ENCODE data around the gene SLC34A3.

SLC34A3 gene

GRCh38 chr9:137211532-137211931 is 19.2 kb upstream of the SLC34A3 start:
- DNase-seq (ENCODE audit: insufficient read length), result no peak
- FAIRE-seq, result peak; percentile 17
- TF ChIP-seq POLR2A (IDR thresholded peaks at IDR 0.05; ENCODE audit: low read depth, low read length) (peak; percentile 15; the same call in 1 of the 2 replicates), TAF1 (IDR thresholded peaks at IDR 0.05; ENCODE audit: borderline replicate concordance, low read depth, low read length) (no peak)

GRCh38 chr9:137212520-137212919 is 18.2 kb upstream of the SLC34A3 start:
- TF ChIP-seq POLR2A (IDR thresholded peaks at IDR 0.05; ENCODE audit: low read depth, low read length) (no peak), POLR2AphosphoS5 (IDR thresholded peaks at IDR 0.05; ENCODE audit: low read depth, low read length) (no peak), TAF1 (IDR thresholded peaks at IDR 0.05; ENCODE audit: borderline replicate concordance, low read depth, low read length) (no peak)
- FAIRE-seq (no peak), DNase-seq (ENCODE audit: insufficient read length) (no peak)

GRCh38 chr9:137213160-137214060 is 17.3 kb upstream of the SLC34A3 start:
- FAIRE-seq (no peak), DNase-seq (ENCODE audit: insufficient read length) (no peak)
- TF ChIP-seq POLR2AphosphoS5 (IDR thresholded peaks at IDR 0.05; ENCODE audit: low read depth, low read length), result no peak
- TF ChIP-seq POLR2A (IDR thresholded peaks at IDR 0.05; ENCODE audit: low read depth, low read length), result no peak
- no peak for TF ChIP-seq TAF1 (IDR thresholded peaks at IDR 0.05; ENCODE audit: borderline replicate concordance, low read depth, low read length)

DNA sequence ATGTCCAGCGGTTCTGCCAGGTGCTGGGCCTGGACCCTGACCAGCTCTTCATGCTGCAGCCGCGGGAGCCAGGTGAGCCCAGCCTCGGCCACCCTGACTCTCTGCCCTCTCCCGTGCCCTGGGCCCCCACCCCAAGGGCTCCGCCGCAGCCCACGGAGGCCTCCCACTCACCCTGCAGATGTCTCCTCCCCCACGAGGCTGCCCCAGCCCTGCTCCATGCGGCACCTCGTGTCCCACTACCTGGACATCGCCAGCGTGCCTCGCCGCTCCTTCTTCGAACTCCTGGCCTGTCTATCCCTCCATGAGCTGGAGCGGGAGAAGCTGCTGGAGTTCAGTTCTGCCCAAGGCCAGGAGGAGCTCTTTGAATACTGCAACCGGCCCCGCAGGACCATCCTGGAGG is 16.1 kb upstream of the SLC34A3 start:
- DNase-seq (ENCODE audit: insufficient read length), result no peak
- TF ChIP-seq TAF1 (IDR thresholded peaks at IDR 0.05; ENCODE audit: borderline replicate concordance, low read depth, low read length) (no peak), POLR2AphosphoS5 (IDR thresholded peaks at IDR 0.05; ENCODE audit: low read depth, low read length) (no peak), POLR2A (IDR thresholded peaks at IDR 0.05; ENCODE audit: low read depth, low read length) (no peak)
- no peak for FAIRE-seq

- FAIRE-seq (no peak), DNase-seq (ENCODE audit: insufficient read length) (no peak)
- no peak for TF ChIP-seq POLR2A (IDR thresholded peaks at IDR 0.05; ENCODE audit: low read depth, low read length)
- no peak for TF ChIP-seq TAF1 (IDR thresholded peaks at IDR 0.05; ENCODE audit: borderline replicate concordance, low read depth, low read length)
- no peak for TF ChIP-seq POLR2AphosphoS5 (IDR thresholded peaks at IDR 0.05; ENCODE audit: low read depth, low read length)
Measured at GRCh38 chr9:137215196-137215986, 15.3 kb upstream of the SLC34A3 start.

- no peak for FAIRE-seq
- no peak for DNase-seq (ENCODE audit: insufficient read length)
- TF ChIP-seq POLR2AphosphoS5 (IDR thresholded peaks at IDR 0.05; ENCODE audit: low read depth, low read length) (no peak), TAF1 (IDR thresholded peaks at IDR 0.05; ENCODE audit: borderline replicate concordance, low read depth, low read length) (no peak), POLR2A (IDR thresholded peaks at IDR 0.05; ENCODE audit: low read depth, low read length) (no peak)
Measured at GRCh38 chr9:137216188-137216965, 14.3 kb upstream of the SLC34A3 start.

DNA sequence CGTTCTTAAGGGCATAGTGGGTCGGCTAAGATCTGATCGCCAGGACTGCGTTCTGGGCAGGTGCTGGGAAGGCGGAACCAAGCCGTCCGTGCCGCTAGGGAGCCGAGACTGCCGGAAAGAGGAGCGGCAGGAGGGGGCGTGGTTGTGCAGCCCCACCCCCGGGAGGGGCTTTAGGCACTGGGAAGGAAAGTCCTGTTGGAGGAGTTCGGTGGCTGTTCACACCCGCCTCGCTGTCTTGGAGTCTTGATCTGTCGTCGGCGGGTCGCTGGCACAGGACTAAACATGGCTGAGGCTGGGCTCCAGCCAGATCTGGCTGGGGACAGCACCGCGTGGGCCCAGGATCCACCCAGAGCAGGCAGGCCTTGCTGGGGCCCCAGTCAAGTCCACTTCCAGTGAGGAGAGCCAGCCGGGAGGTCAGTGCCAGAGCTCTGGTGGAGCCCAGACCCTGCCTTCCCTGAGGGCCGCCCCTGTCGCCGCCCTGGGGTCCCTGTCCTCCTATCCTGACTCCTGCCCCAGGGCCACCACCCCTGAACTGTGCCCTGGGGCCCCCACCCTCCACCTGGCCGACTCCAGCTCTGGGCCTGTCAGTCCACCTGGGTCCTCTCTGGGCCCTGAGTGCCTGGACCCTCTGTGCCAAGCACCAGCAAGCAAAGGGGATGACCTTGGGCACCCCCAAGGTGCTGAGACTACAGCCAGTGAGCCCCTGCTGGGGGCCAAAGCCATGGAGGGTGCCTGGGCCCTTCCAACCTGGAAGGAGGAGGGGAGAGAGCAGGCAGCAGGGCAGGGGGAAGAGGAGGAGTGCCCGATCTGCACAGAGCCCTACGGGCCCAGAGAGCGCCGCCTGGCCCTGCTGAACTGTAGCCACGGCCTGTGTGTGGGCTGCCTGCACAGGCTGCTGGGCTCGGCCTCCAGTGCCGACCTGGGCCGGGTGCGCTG is 13.2 kb upstream of the SLC34A3 start:
- no peak for TF ChIP-seq POLR2AphosphoS5 (IDR thresholded peaks at IDR 0.05; ENCODE audit: low read depth, low read length)
- no peak for TF ChIP-seq TAF1 (IDR thresholded peaks at IDR 0.05; ENCODE audit: borderline replicate concordance, low read depth, low read length)
- TF ChIP-seq POLR2A (IDR thresholded peaks at IDR 0.05; ENCODE audit: low read depth, low read length), result no peak
- DNase-seq (ENCODE audit: insufficient read length) (no peak), FAIRE-seq (no peak)

DNA sequence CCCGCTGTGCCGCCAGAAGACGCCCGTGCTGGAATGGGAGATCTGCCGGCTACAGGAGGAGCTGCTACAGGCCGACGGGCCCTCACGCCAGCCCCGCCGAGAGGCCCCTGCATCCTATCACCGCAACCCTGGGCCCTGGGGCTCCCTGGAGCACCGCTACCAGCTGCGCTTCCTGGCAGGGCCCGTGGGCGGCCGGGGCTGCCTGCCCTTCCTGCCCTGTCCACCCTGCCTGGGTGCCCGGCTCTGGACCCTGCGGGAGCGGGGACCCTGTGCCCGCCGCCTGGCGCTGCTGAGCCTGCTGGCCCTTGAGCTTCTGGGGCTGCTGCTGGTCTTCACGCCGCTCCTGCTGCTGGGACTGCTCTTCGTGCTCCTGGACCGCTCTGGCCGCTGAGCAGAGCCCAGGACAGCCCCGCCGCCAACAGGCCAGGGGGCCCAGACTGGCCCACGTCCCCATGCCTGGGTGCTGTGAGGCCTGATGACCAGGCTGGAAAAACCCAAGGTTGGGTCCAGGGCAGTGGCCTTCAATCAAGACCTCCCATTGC is 12.4 kb upstream of the SLC34A3 start:
- TF ChIP-seq TAF1 (IDR thresholded peaks at IDR 0.05; ENCODE audit: borderline replicate concordance, low read depth, low read length), result no peak
- TF ChIP-seq POLR2AphosphoS5 (IDR thresholded peaks at IDR 0.05; ENCODE audit: low read depth, low read length), result no peak
- no peak for TF ChIP-seq POLR2A (IDR thresholded peaks at IDR 0.05; ENCODE audit: low read depth, low read length)
- FAIRE-seq (no peak), DNase-seq (ENCODE audit: insufficient read length) (no peak)

DNA sequence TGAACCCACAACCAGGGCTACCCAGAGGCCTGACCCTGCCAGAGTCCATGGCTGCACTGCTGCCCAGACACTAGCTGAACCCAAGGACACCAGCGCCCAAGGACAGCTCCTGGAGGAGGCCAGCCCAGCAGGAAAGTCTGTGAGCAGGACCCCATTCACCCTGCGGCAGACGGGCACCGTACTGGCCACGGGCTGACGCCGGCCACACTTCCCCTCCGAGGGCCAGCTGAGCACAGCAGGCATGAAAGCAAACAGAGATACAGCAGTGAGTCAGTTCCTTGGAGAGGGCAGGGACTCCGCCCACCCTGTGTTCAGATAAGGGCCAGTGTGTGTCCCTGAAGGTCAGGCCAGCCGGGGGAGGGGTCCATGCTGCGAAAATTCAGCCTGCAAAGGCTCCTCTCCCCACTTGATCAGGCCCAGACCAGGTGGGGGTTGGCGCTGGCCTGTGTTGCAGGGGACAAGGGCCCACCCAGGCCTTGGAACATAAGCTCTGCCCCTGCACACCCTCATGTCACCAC is 11.9 kb upstream of the SLC34A3 start:
- FAIRE-seq (no peak), DNase-seq (ENCODE audit: insufficient read length) (no peak)
- TF ChIP-seq POLR2A (IDR thresholded peaks at IDR 0.05; ENCODE audit: low read depth, low read length) (no peak), POLR2AphosphoS5 (IDR thresholded peaks at IDR 0.05; ENCODE audit: low read depth, low read length) (no peak), TAF1 (IDR thresholded peaks at IDR 0.05; ENCODE audit: borderline replicate concordance, low read depth, low read length) (no peak)

Measured in GM12892 (cell line).